HG03045 (cell line): ENCODE measurements around the gene TENM4.

Source experiments
- ATAC-seq: cut with Tn5 transposase; IDR thresholded peaks from one replicate; pipeline ENCODE4 v1.9.1; 2021; ENCODE audit warnings: mild to moderate bottlenecking, moderate library complexity; ENCODE audit not compliant: unreplicated experiment

The TENM4 gene

GRCh38 chr11:78656984-78657383 is 783.8 kb downstream of the TENM4 start:
- no peak for ATAC-seq

- ATAC-seq, result no peak
Measured at GRCh38 chr11:78656327-78656726, 784.5 kb downstream of the TENM4 start.

GRCh38 chr11:78655561-78655960 is 785.3 kb downstream of the TENM4 start:
- no peak for ATAC-seq

- ATAC-seq, result no peak
Measured at GRCh38 chr11:78654866-78655265, 786.0 kb downstream of the TENM4 start.

- no peak for ATAC-seq
Measured at GRCh38 chr11:78654071-78654470, 786.8 kb downstream of the TENM4 start.

- no peak for ATAC-seq
Measured at GRCh38 chr11:78653294-78653909, 787.4 kb downstream of the TENM4 start.

- ATAC-seq, result no peak
Measured at GRCh38 chr11:78652843-78653239, 788.0 kb downstream of the TENM4 start.

GRCh38 chr11:78651923-78652842 is 788.6 kb downstream of the TENM4 start:
- no peak for ATAC-seq

- no peak for ATAC-seq
Measured at GRCh38 chr11:78651136-78651775, 789.6 kb downstream of the TENM4 start.

- ATAC-seq, result no peak
Measured at GRCh38 chr11:78649361-78650215, 791.2 kb downstream of the TENM4 start.

GRCh38 chr11:78647986-78648875 is 792.6 kb downstream of the TENM4 start:
- no peak for ATAC-seq

- no peak for ATAC-seq
Measured at GRCh38 chr11:78647266-78647915, 793.4 kb downstream of the TENM4 start.

- no peak for ATAC-seq
Measured at GRCh38 chr11:78646564-78647185, 794.2 kb downstream of the TENM4 start.

GRCh38 chr11:78645226-78646202 is 795.3 kb downstream of the TENM4 start:
- no peak for ATAC-seq

- ATAC-seq, result no peak
Measured at GRCh38 chr11:78643676-78644056, 797.2 kb downstream of the TENM4 start.

- no peak for ATAC-seq
Measured at GRCh38 chr11:78642979-78643675, 797.7 kb downstream of the TENM4 start.

GRCh38 chr11:78641541-78641940 is 799.3 kb downstream of the TENM4 start:
- ATAC-seq, result no peak
